ENCODE results near the gene CCDC142. TPM values are rescaled to one million over a fixed set of nuclear protein-coding genes. Genes with fewer than 3 reads are reported as not detected.

The CCDC142 gene
- polyA plus RNA-seq, 1 of the 3 experiments (the other 2 are of a cell fraction) = 8.7 TPM

DNA sequence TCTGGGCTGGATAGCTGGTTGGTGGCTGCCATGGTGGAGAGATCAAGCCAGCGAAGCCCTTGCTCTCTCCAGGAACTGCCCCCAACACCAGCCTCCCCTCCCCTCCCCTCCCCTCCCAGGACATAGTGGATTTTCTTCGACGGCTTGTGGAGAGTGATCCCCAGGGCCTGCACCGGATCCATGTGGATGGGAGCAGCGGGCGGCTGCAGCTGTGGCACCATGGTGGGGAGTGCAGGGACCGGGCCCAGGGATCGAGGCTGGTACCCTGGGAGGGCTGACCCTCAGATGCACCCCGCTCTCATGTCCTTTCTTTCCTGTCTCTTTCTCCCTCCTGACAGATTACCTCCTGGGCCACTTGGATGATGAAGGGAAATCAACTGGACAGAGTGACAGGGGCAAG, 7.1 kb upstream of the CCDC142 start:
- H3K27ac ChIP-seq (ENCODE audit: low read depth in 2 of 2, low read length in 1 of 2) = no peak overlapping the region
- no peaks in the 10 kb centered on the region for H3K27me3 ChIP-seq (ENCODE audit: insufficient read depth)
- H3K9ac ChIP-seq = no peak overlapping the region
- no peaks in the 10 kb centered on the region for H3K9me3 ChIP-seq
- CTCF ChIA-PET = interaction anchor here (0.6 to 3.0 kb wide), 4 partner anchors 9 to 97 kb away, joined by 3 to 13 read pairs (median 4); partner anchors contain the start of gene PCGF1
- no peaks in the 10 kb centered on the region for H3F3A ChIP-seq (replicated peaks; ENCODE audit: insufficient read depth)
- TF ChIP-seq, protein P1, sequence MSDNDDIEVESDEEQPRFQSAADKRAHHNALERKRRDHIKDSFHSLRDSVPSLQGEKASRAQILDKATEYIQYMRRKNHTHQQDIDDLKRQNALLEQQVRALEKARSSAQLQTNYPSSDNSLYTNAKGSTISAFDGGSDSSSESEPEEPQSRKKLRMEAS (IDR thresholded peaks at IDR 0.05; ENCODE audit: low read depth) = no peak
- TF ChIP-seq, protein P2, sequence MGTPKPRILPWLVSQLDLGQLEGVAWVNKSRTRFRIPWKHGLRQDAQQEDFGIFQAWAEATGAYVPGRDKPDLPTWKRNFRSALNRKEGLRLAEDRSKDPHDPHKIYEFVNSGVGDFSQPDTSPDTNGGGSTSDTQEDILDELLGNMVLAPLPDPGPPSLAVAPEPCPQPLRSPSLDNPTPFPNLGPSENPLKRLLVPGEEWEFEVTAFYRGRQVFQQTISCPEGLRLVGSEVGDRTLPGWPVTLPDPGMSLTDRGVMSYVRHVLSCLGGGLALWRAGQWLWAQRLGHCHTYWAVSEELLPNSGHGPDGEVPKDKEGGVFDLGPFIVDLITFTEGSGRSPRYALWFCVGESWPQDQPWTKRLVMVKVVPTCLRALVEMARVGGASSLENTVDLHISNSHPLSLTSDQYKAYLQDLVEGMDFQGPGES (IDR thresholded peaks at IDR 0.05; ENCODE audit: low read depth, low read length) = no peak
- no peak for TF ChIP-seq RXRA (IDR thresholded peaks at IDR 0.05; ENCODE audit: borderline replicate concordance, low read depth)
- TF ChIP-seq CHD2 (IDR thresholded peaks at IDR 0.05; ENCODE audit: low read length, partially characterized antibody) = no peak
- TF ChIP-seq CTCF (IDR thresholded peaks at IDR 0.05) = no peak
- H3K4me3 ChIP-seq (ENCODE audit: low read depth in 2 of 2, low read length in 1 of 2) = no peak overlapping the region
- no peak overlapping the region for H3K4me2 ChIP-seq
- POLR2A ChIA-PET = interaction anchor here (1.0 kb wide), 1 partner anchor 16 kb away, joined by 3 read pairs; no protein-coding TSS in a partner anchor
- H3K36me3 ChIP-seq (replicated peaks in 1 of 2; ENCODE audit: control insufficient read depth in 1 of 2, insufficient read depth in 2 of 2, low read length in 1 of 2) = peaks cover 6 to 49% of the 10 kb centered on the region in 2 experiments
- no peaks in the 10 kb centered on the region for H4K20me1 ChIP-seq (ENCODE audit: insufficient read depth)
- WGBS (ENCODE audit: low lambda C conversion rate) = 96% methylated on average over 6 of the region's 9 CpGs
- no peak overlapping the region for H2AFZ ChIP-seq (ENCODE audit: low read depth)
- DNase-seq = no peak
- H3K9me2 ChIP-seq = no peaks in the 10 kb centered on the region
- H3K79me2 ChIP-seq (ENCODE audit: insufficient read depth) = peaks cover 17% of the 10 kb centered on the region
- no peaks in the 10 kb centered on the region for H3K4me1 ChIP-seq (ENCODE audit: control insufficient read depth in 1 of 2, insufficient read depth in 2 of 2, low read depth in 1 of 2, low read length in 1 of 2)

DNA sequence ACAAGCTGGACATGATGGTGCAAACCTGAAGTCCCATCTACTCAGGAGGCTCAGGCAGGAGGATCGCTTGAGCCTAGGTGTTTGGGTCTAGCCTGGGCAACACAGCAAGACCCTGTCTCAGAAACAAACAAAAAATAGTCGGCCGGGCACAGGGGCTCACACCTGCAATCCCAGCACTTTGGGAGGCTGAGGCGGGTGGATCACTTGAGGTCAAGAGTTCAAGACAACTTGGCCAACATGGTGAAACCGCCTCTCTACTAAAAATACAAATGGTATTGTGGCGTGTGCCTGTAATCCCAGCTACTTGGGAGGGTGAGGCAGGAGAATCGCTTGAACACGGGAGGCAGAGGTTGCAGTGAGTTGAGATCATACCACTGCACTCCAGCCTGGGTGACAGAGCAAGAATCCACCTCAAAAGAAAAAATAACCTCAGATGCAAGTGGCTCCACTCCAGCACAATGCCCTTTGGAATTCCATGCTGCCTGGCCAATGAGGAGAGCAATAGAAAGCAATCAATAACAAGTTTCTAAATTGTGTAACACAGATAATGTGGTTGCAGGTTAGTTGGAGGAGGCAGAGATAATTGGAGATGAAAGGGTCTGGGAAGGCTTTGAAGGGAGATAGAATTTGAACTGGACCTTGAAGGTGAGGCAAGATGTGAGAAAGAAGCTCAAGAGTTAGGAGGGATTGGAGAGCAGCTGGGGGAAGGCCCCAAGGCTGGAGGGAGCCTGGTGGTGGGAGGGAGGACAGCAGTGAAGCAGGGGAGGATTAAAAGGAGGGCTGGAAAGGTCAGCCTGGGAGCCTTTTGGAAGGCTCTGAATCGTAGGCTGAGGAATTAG, 6.1 kb upstream of the CCDC142 start:
- no peak for TF ChIP-seq USF2 (IDR thresholded peaks at IDR 0.05; ENCODE audit: borderline replicate concordance, low read depth, low read length)
- ChIA-PET POLR2A (interaction anchor here (1.0 kb wide), 1 partner anchor 17 kb away, joined by 3 read pairs; no protein-coding TSS in a partner anchor), CTCF (interaction anchor here (0.6 to 3.0 kb wide), 4 partner anchors 18 to 98 kb away, joined by 3 to 13 read pairs (median 4); partner anchors contain the start of gene PCGF1)
- no peaks in the 10 kb centered on the region for H4K20me1 ChIP-seq (ENCODE audit: insufficient read depth)
- no peak overlapping the region for H3K4me2 ChIP-seq
- no peak overlapping the region for H2AFZ ChIP-seq (ENCODE audit: low read depth)
- peaks cover 6 to 43% of the 10 kb centered on the region in 2 experiments for H3K36me3 ChIP-seq (replicated peaks in 1 of 2; ENCODE audit: control insufficient read depth in 1 of 2, insufficient read depth in 2 of 2, low read length in 1 of 2)
- no peaks in the 10 kb centered on the region for H3K27me3 ChIP-seq (ENCODE audit: insufficient read depth)
- H3K4me1 ChIP-seq (ENCODE audit: control insufficient read depth in 1 of 2, insufficient read depth in 2 of 2, low read depth in 1 of 2, low read length in 1 of 2) = peaks cover 0 to 2% of the 10 kb centered on the region in 2 experiments; a peak in 2 of 4 replicates
- H3F3A ChIP-seq (replicated peaks; ENCODE audit: insufficient read depth) = no peaks in the 10 kb centered on the region
- WGBS (ENCODE audit: low lambda C conversion rate) = 88% methylated on average over 9 of the region's 9 CpGs
- H3K4me3 ChIP-seq (ENCODE audit: low read depth in 2 of 2, low read length in 1 of 2) = no peak overlapping the region
- DNase-seq = no peak
- H3K9ac ChIP-seq = no peak overlapping the region
- H3K9me2 ChIP-seq = no peaks in the 10 kb centered on the region
- H3K27ac ChIP-seq (ENCODE audit: low read depth in 2 of 2, low read length in 1 of 2) = no peak overlapping the region
- H3K79me2 ChIP-seq (ENCODE audit: insufficient read depth) = peaks cover 28% of the 10 kb centered on the region
- no peaks in the 10 kb centered on the region for H3K9me3 ChIP-seq

Data from SK-N-SH (cell line).